RWPE2 (cell line): ENCODE measurements around the gene ABCC9.

Experiments
- ATAC-seq: fragments of 200-7000 bp; cut with Tn5 transposase; 3 replicates; pipeline ENCODE4 v1.9.1; 2021; ENCODE audit warnings: low read depth
- DNase-seq: peaks from one replicate; pipeline ENCODE4 v3.0.0-alpha.2; 2020; ENCODE audit warnings: low spot score
- H3K27ac ChIP-seq: fragments of 450-650 bp; 2 replicates; pipeline ENCODE4 v1.5.1; 2017; ENCODE audit warnings: mild to moderate bottlenecking; ENCODE audit not compliant: poor library complexity, severe bottlenecking
- H3K27me3 ChIP-seq: fragments of 250-450 bp; sonication (Bioruptor Pico); 2 replicates; pipeline ENCODE4 v1.5.1; 2021; ENCODE audit warnings: mild to moderate bottlenecking, moderate library complexity; ENCODE audit not compliant: insufficient read depth, poor library complexity, severe bottlenecking
- H3K36me3 ChIP-seq: fragments of 250-450 bp; sonication (Bioruptor Pico); 2 replicates; pipeline ENCODE4 v1.5.1; 2020; ENCODE audit warnings: low read depth, mild to moderate bottlenecking, moderate library complexity
- H3K4me1 ChIP-seq: fragments of 250-450 bp; sonication (Bioruptor Pico); 2 replicates; pipeline ENCODE4 v1.5.1; 2021; ENCODE audit warnings: mild to moderate bottlenecking, moderate library complexity; ENCODE audit not compliant: insufficient read depth, poor library complexity, severe bottlenecking
- H3K4me3 ChIP-seq: fragments of 250-450 bp; sonication (Bioruptor Pico); 2 replicates; pipeline ENCODE4 v1.5.1; 2021; ENCODE audit warnings: mild to moderate bottlenecking, moderate library complexity; ENCODE audit not compliant: severe bottlenecking
- H3K9me3 ChIP-seq: fragments of 250-450 bp; sonication (Bioruptor Pico); 2 replicates; pipeline ENCODE4 v1.5.1; 2021; ENCODE audit warnings: mild to moderate bottlenecking, moderate library complexity; ENCODE audit not compliant: severe bottlenecking
- CTCF ChIP-seq: fragments of 450-650 bp; IDR thresholded peaks from one replicate; pipeline ENCODE4 v1.5.1; 2017; ENCODE audit warnings: mild to moderate bottlenecking, moderate library complexity; ENCODE audit not compliant: poor library complexity, severe bottlenecking

Gene ABCC9

GRCh38 chr12:21756699-21757098 is 184.5 kb downstream of the ABCC9 start:
- Histone ChIP-seq H3K27ac (no peak overlapping the region), H3K4me1 (no peaks in the 10 kb centered on the region), H3K4me3 (no peak overlapping the region), H3K27me3 (no peaks in the 10 kb centered on the region), H3K36me3 (no peaks in the 10 kb centered on the region), H3K9me3 (no peaks in the 10 kb centered on the region)
- DNase-seq: no peak
- TF ChIP-seq CTCF: no peak
- ATAC-seq: no peak

- no peak for DNase-seq
- no peak for ATAC-seq
- no peak overlapping the region for H3K27ac ChIP-seq
Observed at GRCh38 chr12:21751517-21751916, 189.7 kb downstream of the ABCC9 start.

More at GRCh38 chr12:21751517-21751916, 189.7 kb downstream of the ABCC9 start:
- no peak for TF ChIP-seq CTCF
- H3K4me1 ChIP-seq: no peaks in the 10 kb centered on the region
- no peaks in the 10 kb centered on the region for H3K27me3 ChIP-seq
- no peak overlapping the region for H3K4me3 ChIP-seq
- H3K36me3 ChIP-seq: no peaks in the 10 kb centered on the region
- no peaks in the 10 kb centered on the region for H3K9me3 ChIP-seq
